Activated CD8-positive, alpha-beta memory T cell treated with anti-CD3 and anti-CD28 coated beads, Interleukin-2, amount 10 ng/mL, durations not matched to agents 7 days and 5 days (primary cell): ENCODE results near the gene CFAP100. TPM values are rescaled to one million over a fixed set of nuclear protein-coding genes. Genes with fewer than 3 reads are reported as not detected.

Experiments used
- ATAC-seq: fragments of 150-1000 bp; cut with Tn5 transposase; one replicate; pipeline ENCODE4 v1.10.0; 2021; ENCODE audit warnings: moderate library complexity
- CTCF ChIA-PET: fragments of 350-600 bp; sonication (Branson Sonifier 250); formaldehyde crosslinking; loops from one replicate; lab custom pipeline; 2021; ENCODE audit warnings: antibody characterized with exemption; lab: Charles Lee
- DNase-seq: peaks from one replicate; pipeline ENCODE4 v3.0.0-alpha.2; 2020
- H3K27ac Mint-ChIP-seq: one replicate; pipeline ENCODE4 v1.8.0; 2021; ENCODE audit warnings: mild to moderate bottlenecking, mixed read lengths
- H3K27me3 Mint-ChIP-seq: one replicate; pipeline ENCODE4 v1.8.0; 2021; ENCODE audit warnings: mixed read lengths
- H3K36me3 Mint-ChIP-seq: one replicate; pipeline ENCODE4 v1.8.0; 2021; ENCODE audit warnings: mild to moderate bottlenecking, mixed read lengths
- H3K4me1 Mint-ChIP-seq: one replicate; pipeline ENCODE4 v1.8.0; 2021; ENCODE audit warnings: mixed read lengths
- H3K4me3 Mint-ChIP-seq: one replicate; pipeline ENCODE4 v1.8.0; 2021; ENCODE audit warnings: mild to moderate bottlenecking, moderate library complexity, mixed read lengths
- H3K9me3 Mint-ChIP-seq: one replicate; pipeline ENCODE4 v1.8.0; 2022; ENCODE audit warnings: low read depth, mixed read lengths
- total RNA-seq, 2 experiments: library from RNA; stranded (reverse); gene quantifications; one replicate each; pipeline ENCODE4 v1.2.3, GENCODE V29; 2021

CFAP100 gene
- total RNA-seq, 2 experiments from 2014 or later, result not detected

- no peak overlapping the region for H3K4me3 Mint-ChIP-seq
- H3K4me1 Mint-ChIP-seq, result no peaks in the 10 kb centered on the region
- DNase-seq, result no peak
- no peak overlapping the region for H3K27ac Mint-ChIP-seq
- peaks cover 34% of the 10 kb centered on the region for H3K36me3 Mint-ChIP-seq
- ATAC-seq, result no peak
- no peaks in the 10 kb centered on the region for H3K27me3 Mint-ChIP-seq
- CTCF ChIA-PET, result no interaction called here
- no peaks in the 10 kb centered on the region for H3K9me3 Mint-ChIP-seq
These were observed 62.2 kb downstream of the CFAP100 start for GRCh38 chr3:126456766-126457388.

- DNase-seq (no peak), ATAC-seq (no peak)
- H3K4me3 Mint-ChIP-seq, result no peak overlapping the region
- CTCF ChIA-PET, result no interaction called here
- H3K27ac Mint-ChIP-seq, result no peak overlapping the region
- no peaks in the 10 kb centered on the region for H3K9me3 Mint-ChIP-seq
- H3K36me3 Mint-ChIP-seq, result peaks cover 34% of the 10 kb centered on the region
- no peaks in the 10 kb centered on the region for H3K4me1 Mint-ChIP-seq
- H3K27me3 Mint-ChIP-seq, result no peaks in the 10 kb centered on the region
These were observed 64.5 kb downstream of the CFAP100 start for GRCh38 chr3:126459111-126459762.

GRCh38 chr3:126459763-126460127, 65.0 kb downstream of the CFAP100 start:
- CTCF ChIA-PET, result no interaction called here
- H3K27me3 Mint-ChIP-seq, result no peaks in the 10 kb centered on the region
- H3K4me3 Mint-ChIP-seq, result no peak overlapping the region
- peaks cover 33% of the 10 kb centered on the region for H3K36me3 Mint-ChIP-seq
- H3K4me1 Mint-ChIP-seq, result no peaks in the 10 kb centered on the region
- no peaks in the 10 kb centered on the region for H3K9me3 Mint-ChIP-seq
- ATAC-seq (no peak), DNase-seq (no peak)
- no peak overlapping the region for H3K27ac Mint-ChIP-seq

GRCh38 chr3:126460381-126460780, 65.7 kb downstream of the CFAP100 start:
- no peaks in the 10 kb centered on the region for H3K4me1 Mint-ChIP-seq
- peaks cover 33% of the 10 kb centered on the region for H3K36me3 Mint-ChIP-seq
- no peak overlapping the region for H3K27ac Mint-ChIP-seq
- DNase-seq (no peak), ATAC-seq (no peak)
- CTCF ChIA-PET, result no interaction called here
- H3K27me3 Mint-ChIP-seq, result no peaks in the 10 kb centered on the region
- H3K4me3 Mint-ChIP-seq, result no peak overlapping the region
- no peaks in the 10 kb centered on the region for H3K9me3 Mint-ChIP-seq

GRCh38 chr3:126461450-126462070, 66.9 kb downstream of the CFAP100 start:
- H3K27ac Mint-ChIP-seq, result no peak overlapping the region
- CTCF ChIA-PET, result no interaction called here
- no peaks in the 10 kb centered on the region for H3K9me3 Mint-ChIP-seq
- no peak for ATAC-seq
- H3K4me3 Mint-ChIP-seq, result no peak overlapping the region
- H3K36me3 Mint-ChIP-seq, result peaks cover 39% of the 10 kb centered on the region
- no peaks in the 10 kb centered on the region for H3K4me1 Mint-ChIP-seq
- no peak for DNase-seq
- H3K27me3 Mint-ChIP-seq, result no peaks in the 10 kb centered on the region

- H3K4me3 Mint-ChIP-seq, result no peak overlapping the region
- CTCF ChIA-PET, result no interaction called here
- no peaks in the 10 kb centered on the region for H3K27me3 Mint-ChIP-seq
- no peak for ATAC-seq
- no peak overlapping the region for H3K27ac Mint-ChIP-seq
- no peak for DNase-seq
- H3K36me3 Mint-ChIP-seq, result peaks cover 43% of the 10 kb centered on the region
- peaks cover 10% of the 10 kb centered on the region for H3K4me1 Mint-ChIP-seq
- H3K9me3 Mint-ChIP-seq, result no peaks in the 10 kb centered on the region
These were observed 68.8 kb downstream of the CFAP100 start for GRCh38 chr3:126463521-126463920.

- no peak overlapping the region for H3K27ac Mint-ChIP-seq
- no peaks in the 10 kb centered on the region for H3K9me3 Mint-ChIP-seq
- CTCF ChIA-PET, result no interaction called here
These were observed 69.4 kb downstream of the CFAP100 start for GRCh38 chr3:126464093-126464492.

GRCh38 chr3:126464494-126464893, 69.8 kb downstream of the CFAP100 start:
- CTCF ChIA-PET, result no interaction called here
- H3K27me3 Mint-ChIP-seq, result no peaks in the 10 kb centered on the region
- H3K4me1 Mint-ChIP-seq, result peaks cover 11% of the 10 kb centered on the region
- H3K4me3 Mint-ChIP-seq, result no peak overlapping the region
- ATAC-seq (no peak), DNase-seq (no peak)
- no peak overlapping the region for H3K27ac Mint-ChIP-seq
- H3K36me3 Mint-ChIP-seq, result peaks cover 46% of the 10 kb centered on the region
- no peaks in the 10 kb centered on the region for H3K9me3 Mint-ChIP-seq

More at GRCh38 chr3:126464093-126464492, 69.4 kb downstream of the CFAP100 start:
- no peak for ATAC-seq
- Mint-ChIP-seq H3K4me1 (peaks cover 10% of the 10 kb centered on the region), H3K4me3 (no peak overlapping the region), H3K27me3 (no peaks in the 10 kb centered on the region), H3K36me3 (peaks cover 42% of the 10 kb centered on the region)
- no peak for DNase-seq

- H3K27me3 Mint-ChIP-seq, result no peaks in the 10 kb centered on the region
- peaks cover 50% of the 10 kb centered on the region for H3K36me3 Mint-ChIP-seq
- no peak for ATAC-seq
- H3K4me1 Mint-ChIP-seq, result peaks cover 12% of the 10 kb centered on the region
- H3K27ac Mint-ChIP-seq, result no peak overlapping the region
- H3K4me3 Mint-ChIP-seq, result no peak overlapping the region
- no peaks in the 10 kb centered on the region for H3K9me3 Mint-ChIP-seq
- DNase-seq, result no peak
- CTCF ChIA-PET, result no interaction called here
These were observed 70.3 kb downstream of the CFAP100 start for GRCh38 chr3:126464997-126465396.

GRCh38 chr3:126465928-126466544, 71.3 kb downstream of the CFAP100 start:
- no peaks in the 10 kb centered on the region for H3K9me3 Mint-ChIP-seq
- H3K36me3 Mint-ChIP-seq, result peaks cover 48% of the 10 kb centered on the region
- CTCF ChIA-PET, result no interaction called here
- H3K4me1 Mint-ChIP-seq, result peaks cover 19% of the 10 kb centered on the region
- ATAC-seq (no peak), DNase-seq (no peak)
- no peak overlapping the region for H3K4me3 Mint-ChIP-seq
- H3K27ac Mint-ChIP-seq, result no peak overlapping the region
- no peaks in the 10 kb centered on the region for H3K27me3 Mint-ChIP-seq

GRCh38 chr3:126466886-126467610, 72.3 kb downstream of the CFAP100 start:
- Mint-ChIP-seq H3K27ac (no peak overlapping the region), H3K4me3 (no peak overlapping the region), H3K4me1 (peaks cover 23% of the 10 kb centered on the region), H3K27me3 (no peaks in the 10 kb centered on the region), H3K36me3 (peaks cover 43% of the 10 kb centered on the region), H3K9me3 (no peaks in the 10 kb centered on the region)
- DNase-seq, result no peak
- ATAC-seq, result no peak
- CTCF ChIA-PET, result no interaction called here

GRCh38 chr3:126467611-126467955, 72.9 kb downstream of the CFAP100 start:
- no peak for ATAC-seq
- CTCF ChIA-PET, result no interaction called here
- H3K27ac Mint-ChIP-seq, result no peak overlapping the region
- no peaks in the 10 kb centered on the region for H3K9me3 Mint-ChIP-seq
- peaks cover 45% of the 10 kb centered on the region for H3K36me3 Mint-ChIP-seq
- peaks cover 28% of the 10 kb centered on the region for H3K4me1 Mint-ChIP-seq
- H3K4me3 Mint-ChIP-seq, result no peak overlapping the region
- H3K27me3 Mint-ChIP-seq, result no peaks in the 10 kb centered on the region
- DNase-seq, result no peak

- peaks cover 35% of the 10 kb centered on the region for H3K4me1 Mint-ChIP-seq
- no peak for ATAC-seq
- no peak for DNase-seq
- H3K27ac Mint-ChIP-seq, result no peak overlapping the region
- no peaks in the 10 kb centered on the region for H3K27me3 Mint-ChIP-seq
- CTCF ChIA-PET, result no interaction called here
- no peak overlapping the region for H3K4me3 Mint-ChIP-seq
- H3K36me3 Mint-ChIP-seq, result peaks cover 47% of the 10 kb centered on the region
- no peaks in the 10 kb centered on the region for H3K9me3 Mint-ChIP-seq
These were observed 73.6 kb downstream of the CFAP100 start for GRCh38 chr3:126468028-126468891.
